ENCODE measurements around the gene ICAM3.

DNA sequence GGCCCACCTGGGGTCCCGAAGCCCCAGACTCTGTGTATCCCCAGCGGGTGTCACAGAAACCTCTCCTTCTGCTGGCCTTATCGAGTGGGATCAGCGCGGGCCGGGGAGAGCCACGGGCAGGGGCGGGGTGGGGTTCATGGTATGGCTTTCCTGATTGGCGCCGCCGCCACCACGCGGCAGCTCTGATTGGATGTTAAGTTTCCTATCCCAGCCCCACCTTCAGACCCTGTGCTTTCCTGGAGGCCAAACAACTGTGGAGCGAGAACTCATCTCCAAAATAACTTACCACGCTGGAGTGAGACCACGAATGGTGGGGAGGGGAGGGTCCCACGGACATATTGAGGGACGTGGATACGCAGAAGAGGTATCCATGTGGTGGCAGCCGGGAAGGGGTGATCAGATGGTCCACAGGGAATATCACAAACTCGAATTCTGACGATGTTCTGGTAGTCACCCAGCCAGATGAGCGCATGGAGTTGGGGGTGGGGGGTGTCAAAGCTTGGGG lies 50.7 kb downstream of the ICAM3 start:
- no peak for TF ChIP-seq EZH2 (IDR thresholded peaks at IDR 0.05; ENCODE audit: insufficient read depth, poor library complexity, severe bottlenecking)
- TF ChIP-seq EZH2phosphoT487 (IDR thresholded peaks at IDR 0.05; ENCODE audit: insufficient read depth, low read depth), result no peak
